COR-L47 (cell line): ENCODE results near the gene DHX34.
A peak's percentile ranks its signal among the peaks of the same experiment; 100 is the strongest.
"Not testable (repeated sequence)": the region's sequence is repeated elsewhere in the genome, so short reads cannot be mapped to it uniquely, and the experiment has no call there.

ENCODE experiments used
- DNase-seq: peaks from one replicate; lab custom pipeline; 2025; lab: John Stamatoyannopoulos, UW

DHX34 gene

DNA sequence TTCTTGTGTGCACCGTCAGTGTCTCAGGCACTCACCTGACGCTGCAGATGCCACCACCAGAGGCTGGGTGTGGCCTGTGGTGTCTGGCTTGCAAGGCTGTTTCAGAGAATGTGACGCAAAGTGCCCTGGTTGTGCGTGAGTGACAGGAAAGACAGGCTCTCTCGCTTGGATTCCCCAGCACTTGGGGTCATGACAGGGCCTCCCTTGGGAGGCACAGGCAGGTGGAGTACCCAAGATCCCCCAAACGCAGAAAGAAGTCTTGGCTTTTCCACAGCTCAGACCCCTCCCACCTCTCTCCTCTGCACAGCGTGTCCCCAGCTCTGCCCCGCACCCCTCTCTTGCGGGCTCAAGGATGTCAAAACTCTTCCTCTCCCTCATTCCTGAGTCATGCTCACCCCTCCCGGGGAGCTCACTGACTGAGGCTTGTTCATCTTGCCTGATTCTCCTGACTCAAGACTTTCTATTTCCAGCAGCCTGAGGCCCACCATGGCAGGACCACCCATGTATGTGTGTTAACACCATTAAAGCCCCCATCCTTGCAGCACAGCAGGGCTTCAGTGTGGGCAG is 21.0 kb downstream of the DHX34 start:
- DNase-seq, result no peak

DNA sequence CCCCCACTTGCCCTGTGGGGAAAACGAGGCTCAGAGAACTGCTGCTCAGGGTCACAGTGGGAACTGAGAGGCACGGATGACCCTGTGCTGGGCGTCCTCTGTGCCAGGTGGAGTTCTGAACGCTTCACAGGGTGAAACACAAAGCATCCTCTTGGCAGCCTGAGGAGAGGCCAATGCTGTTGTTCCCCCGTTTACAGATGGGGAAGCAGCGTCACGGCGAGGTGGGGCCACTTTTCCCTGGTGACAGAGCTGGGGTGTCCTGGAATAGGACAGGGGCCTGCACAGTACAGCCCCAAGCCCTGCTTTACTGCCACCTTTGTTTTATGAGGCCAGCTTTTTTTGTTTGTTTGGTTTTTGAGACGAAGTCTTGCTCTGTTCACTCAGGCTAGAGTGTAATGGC is 22.1 kb downstream of the DHX34 start:
- no peak for DNase-seq

DNA sequence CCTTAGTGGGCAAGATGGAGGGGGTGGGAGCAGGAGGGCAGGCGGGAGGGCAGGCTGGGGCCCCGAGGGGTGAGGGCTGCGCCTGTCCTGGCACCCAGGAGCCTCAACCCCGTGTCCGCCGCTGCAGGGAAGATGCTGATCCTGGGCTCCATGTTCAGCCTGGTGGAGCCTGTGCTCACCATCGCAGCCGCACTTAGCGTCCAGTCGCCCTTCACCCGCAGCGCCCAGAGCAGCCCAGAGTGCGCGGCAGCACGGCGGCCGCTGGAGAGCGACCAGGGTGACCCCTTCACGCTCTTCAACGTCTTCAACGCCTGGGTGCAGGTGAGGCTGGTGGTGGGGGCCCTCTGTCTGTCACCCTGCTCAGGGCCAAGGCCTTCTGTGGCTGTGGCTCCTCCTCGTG is 23.5 kb downstream of the DHX34 start:
- no peak for DNase-seq

DNA sequence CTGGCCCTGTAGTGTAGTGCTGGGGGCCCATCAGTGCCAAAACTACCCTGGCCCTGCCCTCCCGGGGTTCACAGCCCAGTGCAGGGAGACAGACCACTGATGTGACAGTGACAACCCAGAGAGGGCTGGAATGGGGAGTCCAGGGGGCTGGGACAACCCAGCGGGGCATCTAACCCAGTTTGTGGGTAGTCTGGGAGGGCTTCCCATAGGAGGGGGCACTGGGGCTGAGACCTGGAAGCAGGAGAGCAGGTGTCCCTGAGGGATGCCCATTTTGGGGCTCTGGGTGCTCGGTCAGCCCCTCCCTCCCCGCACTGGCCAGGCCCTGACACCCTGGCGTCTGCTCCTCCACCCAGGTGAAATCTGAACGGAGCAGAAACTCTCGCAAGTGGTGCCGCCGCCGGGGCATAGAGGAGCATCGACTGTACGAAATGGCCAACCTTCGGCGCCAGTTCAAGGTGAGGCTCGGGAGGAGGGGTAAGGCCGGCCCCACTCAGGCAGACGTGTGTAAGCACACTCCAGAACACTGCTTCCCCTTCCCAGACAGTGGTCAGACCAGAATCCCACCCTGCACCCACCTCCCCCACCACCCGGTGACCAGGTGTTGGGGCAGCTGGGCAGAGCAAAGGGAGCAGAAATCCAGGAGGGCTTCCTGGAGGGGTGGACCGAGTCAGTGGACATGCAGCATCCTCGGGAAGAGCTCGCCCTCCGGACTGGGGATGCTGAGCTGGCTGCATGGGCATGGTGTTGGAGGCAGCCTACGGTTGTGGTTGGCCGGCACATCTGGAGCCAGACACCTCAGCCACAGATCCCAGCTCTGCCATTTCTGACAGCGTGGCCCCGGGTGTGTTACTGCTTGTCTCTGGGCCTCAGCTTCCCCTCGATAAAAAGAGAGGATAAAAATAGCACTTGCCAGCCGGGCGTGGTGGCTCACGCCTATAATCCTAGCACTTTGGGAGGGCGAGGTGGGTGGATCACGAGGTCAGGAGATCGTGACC is 24.4 kb downstream of the DHX34 start:
- DNase-seq, result no peak

DNA sequence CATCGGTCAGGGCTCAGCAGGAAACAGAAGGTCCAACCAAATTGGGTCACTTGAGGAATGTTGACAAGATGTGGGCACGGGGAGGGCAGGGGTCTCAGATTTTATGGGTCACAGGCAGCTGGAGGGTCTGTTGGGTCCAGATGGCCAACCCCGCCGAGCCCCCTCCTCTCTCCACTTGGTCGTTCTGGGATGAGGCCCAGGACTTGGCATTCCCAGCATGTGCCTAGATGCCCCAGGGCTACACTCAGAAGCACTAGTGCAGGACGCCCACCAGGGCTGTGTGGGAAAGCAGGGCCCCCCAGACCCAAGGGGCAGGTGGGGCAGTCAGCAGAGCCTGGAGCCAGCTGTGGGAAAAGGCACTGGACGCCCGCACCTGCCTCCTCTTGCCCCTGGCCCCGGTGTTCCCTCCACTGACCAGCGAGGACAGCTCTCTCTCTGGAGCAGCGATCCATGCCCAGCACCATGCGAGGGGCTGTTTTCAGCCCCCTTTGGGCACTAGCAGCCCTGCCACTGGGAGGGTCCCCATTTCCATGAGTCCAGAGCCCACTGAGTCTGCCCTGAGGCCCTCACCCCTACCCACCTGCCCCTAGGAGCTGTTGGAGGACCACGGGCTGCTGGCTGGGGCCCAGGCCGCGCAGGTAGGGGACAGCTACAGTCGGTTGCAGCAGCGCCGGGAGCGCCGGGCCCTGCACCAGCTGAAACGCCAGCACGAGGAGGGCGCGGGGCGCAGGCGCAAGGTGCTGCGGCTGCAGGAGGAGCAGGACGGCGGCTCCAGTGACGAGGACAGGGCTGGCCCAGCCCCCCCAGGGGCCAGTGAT is 26.0 kb downstream of the DHX34 start:
- no peak for DNase-seq

DNA sequence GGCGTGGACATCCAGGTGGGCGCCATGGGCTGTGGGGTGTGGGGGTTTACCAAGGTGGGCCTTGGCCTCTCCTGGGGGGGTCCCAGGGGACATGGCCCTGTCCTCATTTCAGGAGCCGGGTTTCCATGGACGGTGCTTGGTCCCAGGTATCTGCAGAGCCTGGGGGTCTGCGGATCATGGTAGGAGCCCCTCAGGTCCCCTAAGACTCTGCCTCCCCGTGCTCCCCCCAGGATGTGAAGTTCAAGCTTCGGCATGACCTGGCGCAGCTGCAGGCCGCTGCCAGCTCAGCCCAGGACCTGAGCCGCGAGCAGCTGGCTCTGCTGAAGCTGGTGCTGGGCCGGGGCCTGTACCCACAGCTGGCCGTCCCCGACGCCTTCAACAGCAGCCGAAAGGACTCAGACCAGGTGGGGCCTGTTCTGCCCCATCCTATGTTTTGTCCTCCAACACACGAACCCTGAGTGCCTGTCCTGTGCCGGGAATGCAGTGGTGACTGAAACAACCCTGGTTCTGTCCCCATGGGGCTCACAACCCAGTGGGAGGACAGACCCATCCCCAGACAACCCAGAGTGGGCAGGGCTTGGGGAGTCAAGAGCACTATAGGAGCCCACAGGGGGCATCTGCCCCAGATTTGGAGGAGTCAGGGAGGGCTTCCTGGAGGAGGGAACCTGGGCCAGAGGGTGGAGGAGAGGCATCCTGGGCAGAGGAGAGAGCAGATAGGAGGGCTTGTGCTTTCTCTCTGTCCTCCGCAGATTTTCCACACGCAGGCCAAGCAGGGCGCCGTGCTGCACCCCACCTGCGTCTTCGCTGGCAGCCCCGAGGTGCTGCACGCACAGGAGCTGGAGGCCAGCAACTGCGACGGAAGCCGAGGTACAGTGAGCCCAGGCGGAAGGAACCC is 26.8 kb downstream of the DHX34 start:
- no peak for DNase-seq

DNA sequence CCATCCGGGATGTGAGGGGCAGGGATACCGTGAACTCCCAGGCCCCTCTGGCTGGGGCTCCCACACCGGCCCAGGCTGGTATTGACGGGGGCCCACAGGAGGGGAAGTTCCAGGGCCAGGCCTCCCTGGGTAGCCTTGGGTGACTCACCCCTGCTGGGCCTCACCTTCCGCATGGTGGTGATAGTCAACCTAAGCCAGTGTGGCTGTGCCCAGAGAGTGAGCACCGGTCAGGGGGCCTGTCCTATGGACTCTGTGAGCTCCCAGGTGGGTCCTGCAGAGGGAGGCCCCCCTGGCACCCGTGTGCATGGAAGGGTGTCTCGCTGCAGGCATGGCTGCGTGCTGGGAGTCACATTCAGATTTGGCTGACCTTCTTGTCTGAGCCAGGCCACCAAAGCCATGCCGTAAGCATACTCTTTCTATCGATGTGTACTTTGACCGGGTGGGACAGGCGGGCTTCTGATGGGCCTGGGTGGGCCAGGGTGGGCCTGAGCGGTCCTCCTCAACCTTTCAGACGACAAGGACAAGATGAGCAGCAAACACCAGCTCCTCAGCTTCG is 27.6 kb downstream of the DHX34 start:
- DNase-seq, result no peak

DNA sequence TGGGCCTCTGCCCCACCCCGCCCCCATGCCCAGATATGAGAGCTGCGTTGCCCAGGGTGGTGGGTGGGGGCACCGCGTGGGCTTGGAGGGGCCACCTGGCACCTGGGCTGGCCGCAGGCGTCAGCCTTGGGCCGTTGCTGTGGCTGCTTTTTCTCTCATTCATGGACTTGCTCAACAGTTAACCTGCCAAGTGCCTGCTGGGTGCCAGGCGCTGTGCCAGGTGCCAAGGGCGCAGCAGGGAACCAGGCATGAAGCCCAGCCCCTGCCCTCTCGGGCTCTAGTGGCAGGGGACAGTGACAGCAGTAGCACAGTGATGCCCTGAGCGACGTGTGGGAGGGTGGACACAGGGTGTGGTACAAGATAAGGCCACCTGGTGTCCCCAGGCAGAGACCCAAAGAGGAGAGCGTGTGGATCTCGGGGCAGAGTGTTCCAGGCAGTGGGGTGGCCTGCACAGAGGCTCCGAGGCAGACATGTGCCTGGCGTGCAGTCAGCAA is 28.1 kb downstream of the DHX34 start:
- peak; percentile 90 for DNase-seq

DNA sequence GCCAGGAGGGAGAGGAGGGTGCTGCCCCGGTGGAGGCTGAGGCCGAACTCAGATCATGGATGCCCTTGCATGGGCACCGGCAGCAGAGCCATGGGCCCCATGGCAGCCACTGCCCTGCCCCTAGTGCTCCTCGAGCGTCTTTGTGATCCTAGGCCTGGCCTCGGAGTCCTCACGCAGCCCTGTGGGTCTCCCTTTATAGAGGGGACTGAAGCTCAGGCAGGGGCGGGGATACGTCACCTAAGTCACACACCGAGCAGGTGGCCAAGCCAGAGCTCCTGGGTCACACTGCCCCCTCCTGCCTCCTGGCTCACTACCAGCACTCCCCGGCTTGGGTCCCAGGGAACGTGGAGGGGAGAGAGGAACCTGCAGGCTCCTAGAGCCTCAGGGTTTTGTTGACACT is 28.7 kb downstream of the DHX34 start:
- DNase-seq, result peak; percentile 68

DNA sequence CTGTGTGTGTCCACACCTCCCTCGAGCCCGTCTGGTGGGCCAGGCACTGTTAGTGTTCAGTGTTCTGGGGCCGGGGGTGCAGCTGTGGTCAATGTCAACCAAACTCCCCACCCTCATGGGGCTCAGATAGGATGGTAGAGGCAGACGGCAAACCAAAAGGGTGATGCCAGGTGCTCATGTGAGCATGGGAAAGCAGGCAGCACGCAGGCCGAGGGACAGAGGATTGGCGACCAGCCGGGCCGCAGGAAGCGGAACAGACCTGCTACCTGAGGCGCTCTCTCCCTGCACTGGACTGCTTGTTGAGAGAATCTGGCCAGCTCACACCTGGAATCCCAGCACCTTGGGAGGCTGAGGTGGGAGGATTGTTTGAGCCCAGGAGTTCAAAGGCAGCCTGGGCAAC is 29.1 kb downstream of the DHX34 start:
- no peak for DNase-seq

DNA sequence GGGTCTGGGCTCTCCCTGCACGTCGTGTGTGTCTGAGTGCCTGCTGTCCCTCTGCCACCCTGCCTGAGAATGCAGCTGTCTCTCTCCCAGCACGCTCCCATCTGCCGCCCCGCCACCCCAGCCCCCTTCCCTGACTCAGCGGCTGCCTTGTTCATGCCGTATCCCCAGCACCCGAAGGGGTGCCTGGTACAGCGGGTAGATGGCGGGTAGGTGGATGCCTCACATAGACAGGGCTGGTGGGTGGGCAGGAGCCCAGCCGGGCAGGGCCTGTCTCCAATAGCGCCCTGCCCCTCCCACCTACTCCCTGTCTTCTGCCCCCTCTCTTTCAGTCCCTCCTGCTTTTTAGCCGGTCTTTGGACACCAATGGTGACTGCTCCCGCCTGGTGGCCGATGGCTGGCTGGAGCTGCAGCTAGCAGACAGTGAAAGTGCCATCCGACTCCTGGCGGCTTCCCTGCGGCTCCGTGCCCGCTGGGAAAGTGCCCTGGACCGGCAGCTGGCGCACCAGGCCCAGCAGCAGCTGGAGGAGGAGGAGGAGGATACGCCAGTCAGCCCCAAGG is 30.3 kb downstream of the DHX34 start:
- DNase-seq, result no peak

DNA sequence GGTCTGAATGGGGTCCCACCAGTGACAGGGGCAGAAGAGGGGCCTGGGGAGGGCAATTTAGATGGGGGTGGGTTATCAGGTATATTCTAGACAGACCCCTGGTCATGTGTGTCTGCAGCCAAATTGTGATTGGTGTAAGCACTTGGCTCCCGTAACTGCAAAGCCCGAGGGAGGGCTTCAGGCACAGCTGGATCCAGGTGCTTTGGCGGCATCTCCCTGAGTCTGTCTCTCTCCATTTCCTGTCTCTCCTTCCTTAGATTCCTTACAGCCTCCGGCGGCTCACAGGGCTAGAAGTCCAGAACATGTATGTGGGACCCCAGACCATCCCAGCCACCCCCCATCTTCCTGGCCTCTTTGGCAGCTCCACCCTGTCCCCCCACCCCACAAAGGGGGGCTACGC is 31.4 kb downstream of the DHX34 start:
- no peak for DNase-seq

DNA sequence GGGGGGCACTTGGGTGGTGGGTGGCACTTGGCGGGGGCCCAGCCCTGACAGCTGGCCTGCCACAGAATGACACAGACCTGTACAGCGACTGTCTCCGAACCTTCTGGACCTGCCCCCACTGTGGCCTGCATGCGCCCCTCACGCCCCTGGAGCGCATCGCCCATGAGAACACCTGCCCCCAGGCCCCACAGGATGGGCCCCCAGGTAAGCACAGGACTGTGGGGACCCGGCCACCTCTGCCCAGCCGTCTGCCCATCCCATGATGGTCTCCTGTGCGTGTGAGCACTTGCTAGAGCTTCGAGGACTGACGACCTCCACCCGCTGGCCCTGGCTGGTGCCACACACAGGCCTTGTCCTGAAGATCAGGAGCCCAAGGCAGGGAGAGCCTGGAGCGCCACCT is 32.0 kb downstream of the DHX34 start:
- no peak for DNase-seq

DNA sequence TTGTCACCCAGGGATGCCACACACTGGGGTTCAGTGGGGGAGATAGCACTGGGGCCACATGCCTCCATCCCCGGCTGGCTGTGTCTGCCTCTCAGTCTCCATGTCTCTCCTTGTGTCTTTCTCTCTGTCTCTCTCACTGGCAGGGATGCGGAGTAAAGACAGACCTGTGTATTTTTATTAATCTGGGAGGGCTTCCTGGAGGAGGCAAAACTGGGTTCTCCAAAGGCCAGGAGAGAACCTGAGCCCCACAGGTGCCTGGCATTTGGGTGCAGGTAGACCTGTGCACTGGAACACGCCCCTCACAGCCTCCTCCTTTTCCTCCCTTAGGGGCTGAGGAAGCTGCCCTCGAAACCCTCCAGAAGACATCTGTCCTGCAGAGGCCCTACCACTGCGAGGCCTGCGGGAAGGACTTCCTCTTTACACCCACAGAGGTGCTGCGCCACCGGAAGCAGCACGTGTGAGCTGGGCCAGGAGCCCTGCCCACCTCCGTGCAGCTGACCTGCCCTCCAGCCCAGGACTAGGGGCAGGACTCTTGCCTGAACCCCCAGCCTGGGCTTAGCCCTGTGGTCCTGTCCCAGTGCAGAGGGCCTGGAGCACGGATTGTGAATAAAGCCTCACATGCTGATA is 32.7 kb downstream of the DHX34 start:
- no peak for DNase-seq

DNA sequence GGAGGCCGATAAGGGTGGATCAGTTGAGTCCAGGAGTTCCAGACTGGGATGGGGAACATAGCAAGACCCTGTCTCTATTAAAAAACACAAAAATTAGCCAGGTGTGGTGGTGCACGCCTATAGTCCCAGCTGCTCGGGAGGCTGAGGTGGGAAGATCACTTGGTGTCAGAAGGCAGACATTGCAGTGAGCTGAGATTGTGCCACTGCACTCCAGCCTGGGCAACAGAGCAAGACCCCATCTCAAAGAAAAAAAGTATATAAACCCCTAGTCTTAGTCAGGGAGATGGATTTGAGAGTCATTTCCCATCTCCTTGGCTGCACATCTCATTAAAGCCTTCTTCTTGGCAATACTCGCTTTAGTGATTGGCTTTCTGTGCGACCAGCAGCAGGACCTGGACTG is 34.8 kb downstream of the DHX34 start:
- not testable (repeated sequence) for DNase-seq

DNA sequence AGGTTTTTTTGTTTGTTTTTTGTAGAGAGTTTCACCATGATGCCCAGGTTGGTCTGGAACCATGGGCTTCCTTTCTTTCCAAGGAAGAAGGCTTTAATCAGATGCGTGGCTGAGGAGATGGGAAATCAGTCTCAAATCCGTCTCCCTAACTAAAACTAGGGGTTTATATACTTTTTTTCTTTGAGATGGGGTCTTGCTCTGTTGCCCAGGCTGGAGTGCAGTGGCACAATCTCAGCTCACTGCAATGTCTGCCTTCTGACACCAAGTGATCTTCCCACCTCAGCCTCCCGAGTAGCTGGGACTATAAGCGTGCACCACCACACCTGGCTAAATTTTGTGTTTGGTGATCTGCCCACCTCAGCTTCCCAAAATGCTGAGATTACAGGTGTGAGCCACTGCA is 35.4 kb downstream of the DHX34 start:
- not testable (repeated sequence) for DNase-seq

DNA sequence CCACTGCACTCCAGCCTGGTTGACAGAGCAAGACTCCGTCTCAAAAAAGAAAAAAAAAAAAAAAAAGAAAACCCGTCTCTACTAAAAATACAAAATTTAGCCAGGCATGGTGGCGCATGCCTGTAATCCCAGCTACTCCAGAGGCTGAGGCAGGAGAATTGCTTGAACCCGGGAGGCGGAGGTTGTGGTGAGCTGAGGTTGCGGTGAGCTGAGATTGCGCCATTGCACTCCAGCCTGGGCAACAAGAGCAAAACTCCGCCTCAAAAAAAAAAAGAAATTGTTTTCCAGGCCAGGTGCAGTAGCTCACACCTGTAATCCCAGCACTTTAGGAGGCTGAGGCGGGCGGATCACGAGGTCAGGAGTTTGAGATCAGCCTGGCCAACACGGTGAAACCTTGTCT is 37.5 kb downstream of the DHX34 start:
- not testable (repeated sequence) for DNase-seq

DNA sequence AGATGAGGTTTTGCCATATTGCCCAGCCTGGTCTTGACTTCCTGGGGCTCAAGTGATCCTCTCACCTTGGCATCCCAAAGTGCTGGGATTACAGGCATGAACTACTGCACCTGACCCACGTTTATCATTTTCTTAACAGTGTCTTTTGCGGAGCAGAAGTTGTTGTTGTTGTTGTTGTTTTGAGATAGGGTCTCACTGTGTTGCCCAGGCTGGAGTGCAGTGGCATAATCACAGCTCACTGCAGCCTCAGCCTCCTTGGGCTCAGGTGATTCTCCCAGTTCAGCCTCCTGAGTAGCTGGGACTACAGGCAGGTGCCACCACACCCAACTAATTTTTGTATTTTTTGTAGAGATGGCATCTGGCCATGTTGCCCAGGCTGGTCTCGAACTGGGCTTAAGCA is 38.5 kb downstream of the DHX34 start:
- DNase-seq, result not testable (repeated sequence)

DNA sequence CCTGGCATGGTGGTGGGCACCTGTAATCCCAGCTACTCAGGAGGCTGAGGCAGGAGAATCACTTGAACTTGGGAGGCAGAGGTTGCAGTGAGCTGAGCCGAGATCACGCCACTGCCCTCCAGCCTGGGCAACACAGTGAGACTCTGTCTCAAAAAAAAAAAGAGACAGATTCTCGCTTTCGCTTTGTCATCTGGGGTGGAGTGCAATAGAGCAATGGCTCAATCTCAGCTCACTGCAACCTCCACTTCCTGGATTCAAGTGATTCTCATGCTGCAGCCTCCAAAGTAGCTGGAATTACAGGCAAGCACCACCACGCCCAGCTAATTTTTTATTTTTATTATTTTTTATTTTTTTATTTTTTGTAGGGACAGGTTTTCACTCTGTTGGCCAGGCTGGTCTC is 39.6 kb downstream of the DHX34 start:
- DNase-seq, result not testable (repeated sequence)

DNA sequence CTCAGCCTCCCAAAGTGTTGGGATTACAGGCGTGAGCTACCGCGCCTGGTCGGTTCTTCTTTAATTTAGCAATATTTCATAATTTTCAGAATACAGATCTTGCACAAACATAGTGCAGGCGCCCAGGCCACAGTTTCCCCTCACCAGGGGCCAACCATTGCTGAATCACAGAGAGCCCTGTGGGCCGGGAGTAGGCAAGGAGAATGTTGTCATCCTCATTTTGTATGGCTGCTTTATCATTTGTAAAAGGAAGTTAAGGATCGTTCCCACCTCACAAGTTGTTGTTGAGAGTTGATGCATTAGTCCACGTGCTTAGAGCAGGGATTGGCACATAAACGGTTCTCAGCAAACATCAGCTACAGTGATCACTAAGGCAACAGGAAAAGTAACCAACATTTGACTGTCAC is 40.0 kb downstream of the DHX34 start:
- no peak for DNase-seq
